AG04450 (cell line): ENCODE results near the gene CCDC192. TPM values are rescaled to one million over a fixed set of nuclear protein-coding genes. Genes with fewer than 3 reads are reported as not detected.

Source experiments
- CTCF ChIA-PET: fragments of 300-600, 350-600 bp; formaldehyde crosslinking; extraction: SDS; loops from one replicate; lab custom pipeline; 2022; ENCODE audit warnings: antibody characterized with exemption, inconsistent platforms; lab: Charles Lee
- POLR2A ChIA-PET: fragments of 350-600 bp; formaldehyde crosslinking; extraction: SDS; loops from one replicate; lab custom pipeline; 2021; ENCODE audit warnings: antibody characterized with exemption, inconsistent platforms; lab: Yijun Ruan, JAX
- DNase-seq: peaks from one replicate; pipeline ENCODE4 v3.0.0-alpha.2; 2011; ENCODE audit warnings: low read depth, low spot score
- H3K27ac ChIP-seq: one replicate; pipeline ENCODE4 v1.5.1; 2012; ENCODE audit warnings: low read depth, low read length, control low read depth
- H3K27me3 ChIP-seq: one replicate; pipeline ENCODE4 v1.6.0; 2012; ENCODE audit warnings: low read length; ENCODE audit not compliant: control insufficient read depth, insufficient read depth
- H3K4me3 ChIP-seq: 2 replicates; pipeline ENCODE4 v1.5.1; 2011; ENCODE audit warnings: mild to moderate bottlenecking, low read depth, low read length, control low read depth
- H3K9me3 ChIP-seq: 2 replicates; pipeline ENCODE4 v1.5.1; 2012; ENCODE audit warnings: low read length; ENCODE audit not compliant: control insufficient read depth, insufficient read depth
- polyA plus RNA-seq: library from polyadenylated mRNA; depleted of rRNA; stranded (reverse); fragments of >200 nt; gene quantifications from 2 replicates; pipeline ENCODE4 v1.2.3, GENCODE V29; 2011
- TF ChIP-seq, protein P1 (sequence below): IDR thresholded peaks from 2 replicates; pipeline ENCODE4 v1.5.1; 2011; ENCODE audit warnings: low read depth, low read length, control low read depth, inconsistent platforms

CCDC192 gene
- polyA plus RNA-seq, 1 experiment = not detected

GRCh38 chr5:127872494-127872893, 169.3 kb downstream of the CCDC192 start:
- H3K27ac ChIP-seq = no peak overlapping the region
- POLR2A ChIA-PET = no interaction called here
- DNase-seq = no peak
- no peak overlapping the region for H3K4me3 ChIP-seq
- no peaks in the 10 kb centered on the region for H3K9me3 ChIP-seq
- CTCF ChIA-PET = interaction anchor here (1.4 to 1.6 kb wide), 2 partner anchors 209 to 329 kb away, joined by 6 to 7 read pairs; no protein-coding TSS in a partner anchor
- TF ChIP-seq, protein P1, sequence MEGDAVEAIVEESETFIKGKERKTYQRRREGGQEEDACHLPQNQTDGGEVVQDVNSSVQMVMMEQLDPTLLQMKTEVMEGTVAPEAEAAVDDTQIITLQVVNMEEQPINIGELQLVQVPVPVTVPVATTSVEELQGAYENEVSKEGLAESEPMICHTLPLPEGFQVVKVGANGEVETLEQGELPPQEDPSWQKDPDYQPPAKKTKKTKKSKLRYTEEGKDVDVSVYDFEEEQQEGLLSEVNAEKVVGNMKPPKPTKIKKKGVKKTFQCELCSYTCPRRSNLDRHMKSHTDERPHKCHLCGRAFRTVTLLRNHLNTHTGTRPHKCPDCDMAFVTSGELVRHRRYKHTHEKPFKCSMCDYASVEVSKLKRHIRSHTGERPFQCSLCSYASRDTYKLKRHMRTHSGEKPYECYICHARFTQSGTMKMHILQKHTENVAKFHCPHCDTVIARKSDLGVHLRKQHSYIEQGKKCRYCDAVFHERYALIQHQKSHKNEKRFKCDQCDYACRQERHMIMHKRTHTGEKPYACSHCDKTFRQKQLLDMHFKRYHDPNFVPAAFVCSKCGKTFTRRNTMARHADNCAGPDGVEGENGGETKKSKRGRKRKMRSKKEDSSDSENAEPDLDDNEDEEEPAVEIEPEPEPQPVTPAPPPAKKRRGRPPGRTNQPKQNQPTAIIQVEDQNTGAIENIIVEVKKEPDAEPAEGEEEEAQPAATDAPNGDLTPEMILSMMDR = no peak
- H3K27me3 ChIP-seq = no peaks in the 10 kb centered on the region

DNA sequence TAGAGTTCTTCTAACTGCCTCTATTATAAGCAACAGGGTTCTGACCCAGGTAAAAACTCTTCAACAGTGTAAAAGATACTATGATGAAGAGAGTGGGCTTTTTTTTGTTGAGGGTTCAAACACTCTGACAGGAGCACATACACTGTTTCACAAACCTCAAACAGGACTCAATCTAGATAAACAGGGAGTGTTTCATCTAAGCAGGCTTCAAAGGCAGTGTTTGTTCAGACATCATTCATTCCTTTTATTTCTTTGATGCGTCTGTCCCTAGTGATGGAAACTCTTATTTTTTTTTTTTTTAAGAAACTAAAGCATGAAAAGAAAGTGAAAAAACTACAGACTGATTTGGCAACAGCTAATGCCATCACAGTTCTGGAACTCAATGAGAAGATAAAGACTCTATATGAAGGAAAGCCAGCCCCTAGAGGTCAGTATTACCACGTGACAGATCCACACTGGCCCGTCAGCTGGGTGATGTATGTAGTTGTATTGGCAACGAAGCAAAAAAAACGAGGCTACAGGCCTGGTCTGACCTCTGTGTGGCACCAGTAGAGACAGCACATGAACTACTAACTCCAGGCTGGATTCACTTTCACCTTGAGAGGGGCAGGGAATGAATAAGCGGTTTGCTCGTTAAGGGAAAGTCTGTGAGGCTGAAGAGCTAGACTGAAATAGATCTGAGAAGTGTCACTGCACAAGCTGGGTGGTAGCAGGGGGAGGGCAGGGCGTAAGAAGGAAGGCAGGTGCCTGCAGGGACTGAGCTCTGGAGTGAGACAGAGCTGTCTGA, 172.2 kb downstream of the CCDC192 start:
- H3K27me3 ChIP-seq = no peaks in the 10 kb centered on the region
- no peak for DNase-seq
- peak overlapping the region; percentile 12 for H3K27ac ChIP-seq
- POLR2A ChIA-PET = no interaction called here
- H3K4me3 ChIP-seq = no peak overlapping the region
- no peaks in the 10 kb centered on the region for H3K9me3 ChIP-seq
- CTCF ChIA-PET = interaction anchor here (0.5 to 5.8 kb wide), 10 partner anchors 9 to 355 kb away, joined by 3 to 58 read pairs (median 4); no protein-coding TSS in a partner anchor
- TF ChIP-seq, protein P1 = peak; percentile 33

GRCh38 chr5:127876384-127876783, 173.2 kb downstream of the CCDC192 start:
- no peaks in the 10 kb centered on the region for H3K9me3 ChIP-seq
- no peaks in the 10 kb centered on the region for H3K27me3 ChIP-seq
- no peak overlapping the region for H3K27ac ChIP-seq
- POLR2A ChIA-PET = no interaction called here
- CTCF ChIA-PET = interaction anchor here (0.6 to 5.8 kb wide), 8 partner anchors 8 to 356 kb away, joined by 3 to 58 read pairs (median 4); no protein-coding TSS in a partner anchor
- TF ChIP-seq, protein P1 = no peak
- no peak for DNase-seq
- no peak overlapping the region for H3K4me3 ChIP-seq

- TF ChIP-seq, protein P1 = peak; percentile 68
- no peaks in the 10 kb centered on the region for H3K27me3 ChIP-seq
- no peak for DNase-seq
- H3K27ac ChIP-seq = no peak overlapping the region
- CTCF ChIA-PET = interaction anchor here (0.6 to 5.8 kb wide), 26 partner anchors 9 to 323 kb away, joined by 3 to 58 read pairs (median 4); no protein-coding TSS in a partner anchor
- H3K4me3 ChIP-seq = no peak overlapping the region
- POLR2A ChIA-PET = no interaction called here
- H3K9me3 ChIP-seq = no peaks in the 10 kb centered on the region
Measured at GRCh38 chr5:127878174-127878750, 175.1 kb downstream of the CCDC192 start.

DNA sequence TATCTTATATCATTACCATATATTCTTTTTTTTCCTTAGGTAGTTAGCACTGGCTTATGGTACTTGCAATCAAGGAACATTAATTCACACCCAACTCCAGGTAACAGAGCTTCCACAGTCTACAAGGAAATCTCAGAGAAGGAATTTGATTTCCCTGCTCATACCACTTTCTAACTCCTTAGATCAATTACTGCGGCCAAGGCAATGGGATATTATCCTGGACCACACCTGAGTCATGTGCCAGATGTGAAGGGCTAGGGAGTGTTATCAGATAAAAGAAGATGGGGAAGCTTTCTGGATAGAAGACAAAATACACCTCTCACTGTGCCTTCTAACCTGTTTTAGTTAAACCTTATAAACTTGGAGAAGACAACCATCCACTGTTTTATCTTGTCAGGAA, 181.2 kb downstream of the CCDC192 start:
- CTCF ChIA-PET = interaction anchor here (0.6 to 1.2 kb wide), 3 partner anchors 9 to 317 kb away, joined by 3 to 8 read pairs (median 3); no protein-coding TSS in a partner anchor
- Histone ChIP-seq H3K27ac (no peak overlapping the region), H3K9me3 (no peaks in the 10 kb centered on the region), H3K27me3 (no peaks in the 10 kb centered on the region), H3K4me3 (no peak overlapping the region)
- no peak for DNase-seq
- TF ChIP-seq, protein P1 = no peak
- POLR2A ChIA-PET = no interaction called here
